Aorta (tissue), 5 donors: Measurements from ENCODE around the gene CFAP99. TPM values are rescaled to one million over a fixed set of nuclear protein-coding genes. Genes with fewer than 3 reads are reported as not detected.

Source experiments
- ATAC-seq: fragments of 200-7000 bp; cut with Tn5 transposase; one replicate; pipeline ENCODE4 v1.9.1; 2022; ENCODE audit warnings: moderate library complexity; ENCODE audit not compliant: low FRiP score
- DNase-seq, 2 donors: peaks; one replicate each; pipeline ENCODE4 v3.0.0-alpha.2; 2020
- H3K27ac ChIP-seq, 2 donors: one replicate each; pipeline ENCODE4 v1.5.1; 2013; ENCODE audit warnings: low read length in 2 of 2, mild to moderate bottlenecking in 2 of 2, moderate library complexity in 2 of 2, control low read depth in 1 of 2, inconsistent platforms in 1 of 2, low read depth in 1 of 2
- H3K27me3 ChIP-seq, 2 donors: one replicate each; pipeline ENCODE4 v1.6.1; 2013; ENCODE audit warnings: control low read depth in 1 of 2, low read length in 1 of 2, mild to moderate bottlenecking in 1 of 2, moderate library complexity in 1 of 2; ENCODE audit not compliant: insufficient read depth in 2 of 2, control insufficient read depth in 1 of 2
- H3K36me3 ChIP-seq, 2 donors: one replicate each; pipeline ENCODE4 v1.6.1; 2013; ENCODE audit warnings: control low read depth in 1 of 2, low read length in 1 of 2, mild to moderate bottlenecking in 1 of 2; ENCODE audit not compliant: insufficient read depth in 2 of 2, control insufficient read depth in 1 of 2
- H3K4me1 ChIP-seq, 2 donors: one replicate each; pipeline ENCODE4 v1.6.1; 2013; ENCODE audit warnings: low read length in 2 of 2, control low read depth in 1 of 2, mild to moderate bottlenecking in 1 of 2, moderate library complexity in 1 of 2; ENCODE audit not compliant: insufficient read depth in 2 of 2, control insufficient read depth in 1 of 2
- H3K4me3 ChIP-seq, 2 donors: one replicate each; pipeline ENCODE4 v1.5.1; 2013; ENCODE audit warnings: low read length in 2 of 2, control low read depth in 1 of 2, mild to moderate bottlenecking in 1 of 2
- H3K9me3 ChIP-seq: one replicate; pipeline ENCODE4 v1.6.1; 2013; ENCODE audit warnings: mild to moderate bottlenecking, low read length; ENCODE audit not compliant: control insufficient read depth
- WGBS, 2 donors: extraction: QIAGEN DNeasy Blood & Tissue Kit; methylation state at CpG; one replicate each; pipeline ENCODE4 v1.1.7; 2013; 5-methylcytosine and 5-hydroxymethylcytosine counted together
- intact Hi-C, 2 donors: fragments of 100-400 bp; cut with DNase I; formaldehyde crosslinking; loops; one replicate each; pipeline versions ENCODE4 v1.14.2 to v1.15.0; 2022
- polyA plus RNA-seq, 2 donors: library from polyadenylated mRNA; stranded (reverse); fragments of 200-250 nt; gene quantifications; one replicate each; pipeline ENCODE4 v1.2.3, GENCODE V29; 2013
- total RNA-seq, 2 donors: library from RNA; stranded (reverse); fragmentation: NEBNext Ultra II Directional; extraction: Animal tissue kit (Norgen Biotek cat#: 25700); gene quantifications; one replicate each; pipeline ENCODE4 v1.2.1, GENCODE V29; 2021
- donor health status: healthy with polysubstance abuse.
- donor health status: Bipolar disorder and iron deficiency.
- donor health status: DM: no; HTN: no; CAD: no.
- donor health status: DM: no; HTN: no; CAD: no.
- donor health status: DM: yes; HTN: yes; CAD: no.

The CFAP99 gene
- total and polyA plus RNA-seq, 4 donors = 0.13 TPM; not detected in 3

DNA sequence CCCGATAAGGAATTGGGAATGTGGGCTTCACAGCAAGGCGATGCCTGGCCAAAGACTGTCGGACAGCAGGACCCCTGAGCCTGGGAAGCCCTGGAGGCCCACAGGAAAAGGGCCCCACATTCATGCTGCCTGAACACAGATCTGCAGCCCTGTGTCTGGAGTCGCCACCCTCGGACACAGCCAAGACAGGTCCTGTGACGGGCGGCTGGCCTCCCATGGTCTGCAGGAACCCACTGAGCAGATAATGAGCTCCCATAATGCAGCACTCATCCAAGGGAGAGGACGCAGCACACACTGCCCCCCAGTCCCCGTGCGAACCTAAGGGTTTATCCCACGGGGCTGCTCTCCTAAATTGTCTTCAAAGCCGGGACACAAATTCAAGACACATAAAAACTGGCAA lies 30.9 kb upstream of the CFAP99 start:
- WGBS, 2 donors = 93 to 95% methylated on average over 12 of the region's 12 CpGs
- no peak for ATAC-seq
- intact Hi-C loops = no loop called here
- no peaks in the 10 kb centered on the region for H3K9me3 ChIP-seq
- H3K27me3 ChIP-seq = no peaks in the 10 kb centered on the region
- DNase-seq = no peak
- no peaks in the 10 kb centered on the region for H3K4me1 ChIP-seq
- H3K27ac ChIP-seq = no peak overlapping the region
- H3K36me3 ChIP-seq = no peaks in the 10 kb centered on the region
- H3K4me3 ChIP-seq = no peak overlapping the region

DNA sequence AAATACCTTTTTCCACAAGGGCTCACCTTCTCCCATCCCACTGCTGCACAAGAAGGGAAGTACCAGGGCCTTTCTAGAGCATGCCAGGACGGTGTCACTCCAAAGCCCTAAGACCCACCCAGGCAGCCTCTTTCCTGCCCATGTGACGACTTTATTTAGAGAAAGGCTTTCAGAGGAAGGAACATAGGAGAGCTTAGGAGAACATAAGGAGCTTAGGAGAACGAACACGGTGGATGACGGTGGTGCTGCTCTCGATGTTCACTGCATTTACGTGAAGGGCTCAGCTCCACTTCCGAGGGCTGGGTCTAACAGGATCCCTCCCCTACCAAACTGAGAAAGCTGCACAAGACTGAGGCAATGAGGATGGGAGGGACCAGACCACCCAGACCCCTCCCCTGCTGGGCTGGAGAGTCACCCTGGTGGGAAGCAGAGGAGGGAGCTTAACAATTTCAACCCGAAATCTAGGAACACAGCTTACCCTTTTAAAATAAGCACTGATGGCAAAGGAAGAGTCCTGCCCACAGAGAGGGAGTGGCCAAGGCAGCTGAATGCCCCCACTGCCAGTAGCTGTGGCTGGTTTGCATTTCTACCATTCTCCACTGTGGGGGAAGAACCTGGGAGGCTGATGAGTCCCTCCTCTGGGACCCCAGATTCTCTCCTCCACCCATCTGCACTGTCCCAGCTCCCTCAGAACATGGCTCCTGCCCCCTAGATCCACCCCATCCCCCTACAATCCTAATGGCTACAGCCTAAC lies 30.1 kb upstream of the CFAP99 start:
- DNase-seq (no peak), ATAC-seq (no peak)
- intact Hi-C loops = no loop called here
- no peaks in the 10 kb centered on the region for H3K36me3 ChIP-seq
- no peaks in the 10 kb centered on the region for H3K9me3 ChIP-seq
- no peak overlapping the region for H3K4me3 ChIP-seq
- no peak overlapping the region for H3K27ac ChIP-seq
- 9 to 17% methylated on average over 9 of the region's 9 CpGs for WGBS, 2 donors
- H3K27me3 ChIP-seq = no peaks in the 10 kb centered on the region
- no peaks in the 10 kb centered on the region for H3K4me1 ChIP-seq

DNA sequence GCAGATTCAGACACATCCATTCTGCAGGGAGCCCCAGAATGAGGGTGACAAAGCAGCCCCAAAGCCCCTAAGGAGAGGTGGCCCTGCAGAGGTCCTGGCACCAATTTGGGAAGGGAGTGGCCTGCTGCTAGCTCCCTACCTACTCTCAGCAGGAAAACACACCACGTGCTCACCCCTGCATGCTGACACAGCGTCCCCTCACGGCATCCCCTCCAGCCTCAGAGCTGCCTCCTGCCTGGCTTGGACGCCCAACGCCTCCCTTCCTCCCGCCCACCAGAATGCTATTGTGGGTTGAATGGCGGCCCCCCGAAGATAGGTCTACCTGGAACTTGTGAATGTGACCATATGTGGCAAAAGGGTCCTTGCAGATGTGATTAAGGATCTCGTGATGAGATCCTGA lies 29.1 kb upstream of the CFAP99 start:
- 84 to 85% methylated on average over 9 of the region's 9 CpGs for WGBS, 2 donors
- H3K4me3 ChIP-seq = no peak overlapping the region
- H3K27ac ChIP-seq = no peak overlapping the region
- no peak for ATAC-seq
- H3K36me3 ChIP-seq = no peaks in the 10 kb centered on the region
- H3K4me1 ChIP-seq = no peaks in the 10 kb centered on the region
- intact Hi-C loops = no loop called here
- H3K9me3 ChIP-seq = no peaks in the 10 kb centered on the region
- no peak for DNase-seq
- H3K27me3 ChIP-seq = no peaks in the 10 kb centered on the region

DNA sequence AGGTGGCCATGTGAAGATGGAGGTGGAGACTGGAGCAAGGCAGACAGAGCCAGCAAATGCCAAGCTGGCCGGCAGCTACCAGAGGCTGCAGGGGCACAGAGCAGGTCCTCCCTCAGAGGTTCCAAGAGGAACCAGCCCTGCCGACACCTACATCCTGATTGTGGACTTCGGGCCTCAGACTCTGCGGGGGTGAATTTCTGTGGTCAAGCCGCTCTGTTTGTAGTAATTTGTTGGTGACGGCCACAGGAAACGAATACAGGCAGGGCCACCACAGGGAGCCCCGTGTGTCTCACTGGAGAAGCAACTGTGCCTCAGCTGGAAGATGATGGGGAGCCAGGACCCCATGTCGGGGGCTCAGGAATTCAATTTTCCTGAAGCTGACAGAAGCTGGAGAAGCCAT lies 28.6 kb upstream of the CFAP99 start:
- ATAC-seq (no peak), DNase-seq (no peak)
- WGBS, 2 donors = 83 to 85% methylated on average over 9 of the region's 9 CpGs
- Histone ChIP-seq H3K4me3 (no peak overlapping the region), H3K27me3 (no peaks in the 10 kb centered on the region), H3K9me3 (no peaks in the 10 kb centered on the region), H3K4me1 (no peaks in the 10 kb centered on the region), H3K36me3 (no peaks in the 10 kb centered on the region), H3K27ac (no peak overlapping the region)
- intact Hi-C loops = no loop called here

DNA sequence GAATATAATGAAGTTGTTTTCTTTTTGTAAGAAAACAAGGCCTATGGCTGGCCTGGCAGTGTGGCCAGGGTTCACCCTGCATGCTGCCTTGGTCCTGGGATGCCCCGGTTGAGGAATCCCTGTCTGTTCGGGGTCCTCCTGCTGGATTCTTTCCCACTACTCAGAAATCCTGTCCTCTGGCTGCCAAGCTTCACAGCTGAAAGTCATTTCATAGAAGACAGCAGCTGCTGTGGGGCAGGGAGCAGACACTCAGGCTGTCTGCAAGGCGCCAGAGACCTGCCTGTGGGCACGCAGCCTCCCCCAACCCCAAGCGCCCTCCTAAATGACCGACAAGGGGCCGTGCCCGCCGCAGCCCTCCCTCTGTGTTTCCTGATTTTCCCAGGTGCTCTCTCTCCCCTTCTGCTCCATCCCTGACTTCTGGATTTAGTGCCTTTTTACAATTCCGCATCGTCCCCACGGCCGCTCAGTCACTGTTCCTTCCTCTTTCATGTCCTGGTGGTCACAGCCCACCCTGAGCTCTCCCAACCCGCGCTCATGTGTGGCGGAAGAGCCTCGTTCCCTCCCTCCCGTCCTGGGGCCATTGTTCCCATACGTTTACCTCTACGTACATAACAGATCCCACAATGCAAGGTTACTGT lies 27.9 kb upstream of the CFAP99 start:
- no peak for ATAC-seq
- intact Hi-C loops = no loop called here
- H3K4me1 ChIP-seq = no peaks in the 10 kb centered on the region
- no peaks in the 10 kb centered on the region for H3K36me3 ChIP-seq
- no peak overlapping the region for H3K27ac ChIP-seq
- no peaks in the 10 kb centered on the region for H3K9me3 ChIP-seq
- 67 to 70% methylated on average over 16 to 20 of the region's 20 CpGs for WGBS, 2 donors
- DNase-seq = no peak
- H3K4me3 ChIP-seq = no peak overlapping the region
- H3K27me3 ChIP-seq = no peaks in the 10 kb centered on the region

DNA sequence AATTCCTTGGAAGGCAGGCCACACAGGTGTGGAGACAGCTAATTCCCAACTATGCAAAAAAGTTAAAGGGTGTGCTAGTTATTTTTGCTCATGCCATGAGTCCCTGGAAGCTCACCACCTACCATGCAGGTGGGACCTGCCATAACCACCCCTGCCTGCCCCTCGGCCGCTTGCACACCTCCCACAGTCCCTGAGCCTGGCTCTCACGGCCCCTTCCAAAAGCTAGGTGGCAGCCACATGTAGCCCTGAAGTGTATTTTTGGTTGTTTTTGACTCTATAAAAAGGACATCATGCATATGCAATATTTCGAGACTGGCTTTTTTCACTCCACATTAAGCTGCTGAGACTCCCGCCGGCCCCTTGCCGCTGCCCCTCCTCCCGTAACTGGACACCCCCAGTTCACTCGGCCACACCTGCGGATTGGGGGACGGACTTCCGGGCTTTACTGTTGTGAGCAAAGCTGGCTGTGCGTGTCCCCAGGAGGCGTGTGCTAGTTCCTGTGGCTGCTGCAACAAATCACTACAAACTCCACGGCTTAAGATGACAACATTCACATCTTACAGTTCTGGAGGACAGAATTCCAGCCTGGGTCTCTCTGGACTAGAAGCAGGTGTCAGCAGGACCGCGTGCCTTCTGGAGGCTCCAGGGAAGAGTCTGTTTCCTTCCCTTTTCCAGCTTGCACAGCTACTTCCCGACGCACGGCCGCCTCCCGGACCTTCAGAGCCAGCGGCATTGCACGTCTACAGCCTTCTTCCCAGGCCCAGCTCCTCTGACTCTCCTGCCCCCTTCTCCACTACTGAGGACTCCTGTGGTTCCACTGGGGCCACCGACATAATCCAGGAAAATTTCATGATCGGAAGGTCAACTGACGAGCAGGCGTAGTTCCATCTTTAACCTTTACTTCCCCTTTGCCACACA lies 25.1 kb upstream of the CFAP99 start:
- intact Hi-C loops = no loop called here
- Histone ChIP-seq H3K4me1 (no peaks in the 10 kb centered on the region), H3K36me3 (no peaks in the 10 kb centered on the region), H3K27me3 (no peaks in the 10 kb centered on the region), H3K27ac (no peak overlapping the region), H3K9me3 (no peaks in the 10 kb centered on the region), H3K4me3 (no peak overlapping the region)
- no peak for ATAC-seq
- DNase-seq = no peak
- 19% methylated on average over 28 of the region's 28 CpGs for WGBS, 2 donors

DNA sequence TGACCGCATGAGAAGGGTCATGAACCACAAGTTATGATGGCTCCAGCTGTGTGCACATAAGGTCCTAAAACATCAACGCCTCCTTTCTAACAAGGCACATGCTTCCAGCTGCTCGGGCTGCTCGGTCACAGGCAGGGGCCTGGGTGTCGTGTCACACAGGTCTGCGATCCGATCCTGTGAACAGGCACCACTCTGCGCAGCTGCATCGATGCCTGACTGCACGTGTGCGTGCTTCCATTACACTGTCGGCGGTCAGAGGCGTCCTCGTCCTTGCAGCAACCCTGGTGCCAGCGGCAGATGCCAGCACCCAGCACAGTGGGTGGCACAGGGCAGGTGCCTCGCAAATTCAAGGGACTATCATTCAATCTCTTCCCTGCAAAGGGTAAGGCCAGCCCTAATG lies 24.2 kb upstream of the CFAP99 start:
- ATAC-seq = no peak

DNA sequence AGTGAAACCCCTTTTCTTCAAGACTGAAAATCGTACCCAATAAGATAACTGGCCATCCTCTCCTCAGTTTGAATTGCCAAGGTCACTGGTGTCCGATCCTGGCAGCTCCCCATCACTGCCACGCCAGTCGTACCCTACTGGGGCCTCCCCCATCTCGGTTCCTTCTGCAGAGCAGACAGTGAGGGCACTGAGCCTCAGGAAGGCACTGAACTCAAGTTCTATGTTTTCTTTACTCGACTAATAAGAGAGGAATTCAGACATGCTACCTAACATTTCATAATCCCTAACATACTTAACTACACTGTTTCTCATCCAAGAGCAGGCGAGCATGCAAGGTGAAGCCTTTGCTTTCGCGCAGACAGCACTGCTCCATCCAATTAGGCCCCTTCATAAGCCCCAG lies 23.7 kb upstream of the CFAP99 start:
- Histone ChIP-seq H3K4me3 (no peak overlapping the region), H3K4me1 (no peaks in the 10 kb centered on the region), H3K27ac (no peak overlapping the region), H3K9me3 (no peaks in the 10 kb centered on the region), H3K36me3 (no peaks in the 10 kb centered on the region), H3K27me3 (no peaks in the 10 kb centered on the region)
- no peak for DNase-seq
- WGBS, 2 donors = 84 to 90% methylated on average over 9 of the region's 9 CpGs
- intact Hi-C loops = no loop called here
- no peak for ATAC-seq

More for the DNA sequence above, 24.2 kb upstream of the CFAP99 start:
- DNase-seq = no peak
- no peaks in the 10 kb centered on the region for H3K4me1 ChIP-seq
- H3K27ac ChIP-seq = no peak overlapping the region
- no peaks in the 10 kb centered on the region for H3K36me3 ChIP-seq
- intact Hi-C loops = no loop called here
- H3K4me3 ChIP-seq = no peak overlapping the region
- 94 to 96% methylated on average over 17 of the region's 17 CpGs for WGBS, 2 donors
- H3K27me3 ChIP-seq = no peaks in the 10 kb centered on the region
- H3K9me3 ChIP-seq = no peaks in the 10 kb centered on the region
